H1 (cell line): ENCODE measurements around the gene KRT27. TPM values are rescaled to one million over a fixed set of nuclear protein-coding genes. Genes with fewer than 3 reads are reported as not detected.

ENCODE experiments used
- CTCF ChIA-PET: fragments of 300-600 bp; sonication (Branson Sonifier 250); formaldehyde crosslinking; loops from one replicate; lab custom pipeline; 2021; ENCODE audit not compliant: partially characterized antibody; lab: Charles Lee
- POLR2A ChIA-PET: fragments of 300-600 bp; sonication (Branson Sonifier 250); formaldehyde crosslinking; loops from one replicate; lab custom pipeline; 2021; ENCODE audit warnings: inconsistent platforms; ENCODE audit not compliant: partially characterized antibody; lab: Charles Lee
- DNase-seq, 2 experiments: peaks; one replicate each; pipeline versions ENCODE4 v3.0.0 to v3.0.0-alpha.2; 2010 to 2022; ENCODE audit warnings: low spot score in 2 of 2, low read depth in 1 of 2, mixed read lengths in 1 of 2
- FAIRE-seq: peaks from 2 replicates; lab custom pipeline; 2011; peaks lifted over from hg19 to GRCh38; lab: Jason Lieb, UNC
- H2AFZ ChIP-seq: 2 replicates; pipeline ENCODE4 v1.8.1; 2012; ENCODE audit warnings: low read length, inconsistent platforms
- H2AK5ac ChIP-seq: 2 replicates; pipeline ENCODE4 v1.6.1; 2013; ENCODE audit warnings: low read depth, low read length
- H2BK120ac ChIP-seq: replicated peaks from 2 replicates; pipeline ENCODE3; 2013; ENCODE audit warnings: low read depth, low read length, inconsistent platforms
- H2BK12ac ChIP-seq: 2 replicates; pipeline ENCODE4 v1.6.1; 2013; ENCODE audit warnings: low read depth, low read length
- H2BK15ac ChIP-seq: 2 replicates; pipeline ENCODE4 v1.6.1; 2013; ENCODE audit warnings: low read length
- H2BK20ac ChIP-seq: 2 replicates; pipeline ENCODE4 v1.6.1; 2013; ENCODE audit warnings: low read length
- H2BK5ac ChIP-seq: 2 replicates; pipeline ENCODE4 v1.6.1; 2013; ENCODE audit warnings: low read depth, low read length
- H3K14ac ChIP-seq: 2 replicates; pipeline ENCODE4 v1.6.1; 2013; ENCODE audit warnings: inconsistent platforms; ENCODE audit not compliant: insufficient read length
- H3K18ac ChIP-seq: 2 replicates; pipeline ENCODE4 v1.6.1; 2013; ENCODE audit warnings: low read length; ENCODE audit errors: extremely low read depth
- H3K23ac ChIP-seq: 2 replicates; pipeline ENCODE4 v1.6.1; 2013; ENCODE audit warnings: inconsistent platforms; ENCODE audit not compliant: insufficient read length
- H3K23me2 ChIP-seq: 2 replicates; pipeline ENCODE4 v1.6.1; 2013; ENCODE audit warnings: low read depth, low read length
- H3K27ac ChIP-seq: 2 replicates; pipeline ENCODE4 v1.6.1; 2011; ENCODE audit warnings: low read depth, low read length, inconsistent platforms
- H3K27me3 ChIP-seq, 4 experiments: replicated peaks in 1 of 4; 1 replicate in 1 of 4; 2 replicates in 3 of 4; pipeline versions ENCODE4 v1.6.1 to v1.8.1; 2011 to 2013; ENCODE audit warnings: low read length in 3 of 4, mild to moderate bottlenecking in 3 of 4, inconsistent platforms in 2 of 4, mixed read lengths in 2 of 4, moderate library complexity in 1 of 4; ENCODE audit not compliant: control insufficient read depth in 3 of 4, insufficient read depth in 3 of 4; ENCODE audit errors: extremely low read depth in 1 of 4
- H3K36me3 ChIP-seq, 4 experiments: 2 replicates each; pipeline versions ENCODE4 v1.6.1 to v1.8.1; 2011 to 2013; ENCODE audit warnings: mild to moderate bottlenecking in 4 of 4, low read length in 3 of 4, moderate library complexity in 2 of 4, control low read depth in 1 of 4, inconsistent platforms in 1 of 4; ENCODE audit not compliant: insufficient read depth in 4 of 4, control insufficient read depth in 2 of 4
- H3K4ac ChIP-seq: replicated peaks from 2 replicates; pipeline ENCODE3; 2013; ENCODE audit warnings: low read length, low read depth, mixed read lengths, inconsistent platforms; ENCODE audit not compliant: insufficient read length
- H3K4me1 ChIP-seq, 4 experiments: replicated peaks in 1 of 4; 1 replicate in 1 of 4; 2 replicates in 3 of 4; pipeline versions ENCODE4 v1.6.1 to v1.8.1; 2011 to 2013; ENCODE audit warnings: low read length in 3 of 4, inconsistent platforms in 2 of 4, mixed read lengths in 1 of 4; ENCODE audit not compliant: insufficient read depth in 4 of 4, control insufficient read depth in 3 of 4
- H3K4me2 ChIP-seq, 2 experiments: 2 replicates each; pipeline versions ENCODE4 v1.6.1 to v1.8.1; 2011 to 2013; ENCODE audit warnings: low read depth in 2 of 2, low read length in 2 of 2, control low read depth in 1 of 2, inconsistent platforms in 1 of 2, mild to moderate bottlenecking in 1 of 2; ENCODE audit not compliant: insufficient read depth in 1 of 2
- H3K4me3 ChIP-seq, 4 experiments: fragments of 200-600, 300-600 bp in 1 of 4; sonication (generic), shearing (Covaris generic), sonication (Bioruptor Twin) in 1 of 4; 2 replicates each; pipeline versions ENCODE4 v1.5.1 to v1.8.1; 2011 to 2016; ENCODE audit warnings: low read length in 4 of 4, low read depth in 3 of 4, control low read depth in 2 of 4, inconsistent platforms in 2 of 4, mild to moderate bottlenecking in 2 of 4, mixed read lengths in 1 of 4, moderate library complexity in 1 of 4; ENCODE audit not compliant: insufficient read depth in 2 of 4; ENCODE audit errors: extremely low read depth in 1 of 4
- H3K56ac ChIP-seq: replicated peaks from 2 replicates; pipeline ENCODE3; 2013; ENCODE audit warnings: low read depth, mild to moderate bottlenecking, mixed read lengths, low read length, inconsistent platforms; ENCODE audit not compliant: insufficient read length
- H3K79me1 ChIP-seq: 2 replicates; pipeline ENCODE4 v1.6.1; 2013; ENCODE audit warnings: low read depth, low read length, control low read depth
- H3K79me2 ChIP-seq, 2 experiments: 2 replicates each; pipeline versions ENCODE4 v1.6.1 to v1.8.1; 2012 to 2013; ENCODE audit warnings: low read length in 2 of 2, mild to moderate bottlenecking in 2 of 2, inconsistent platforms in 1 of 2; ENCODE audit not compliant: insufficient read depth in 2 of 2, control insufficient read depth in 1 of 2
- H3K9ac ChIP-seq, 4 experiments: replicated peaks in 1 of 4; 1 replicate in 1 of 4; 2 replicates in 3 of 4; pipeline versions ENCODE4 v1.6.1 to v1.8.1; 2011 to 2013; ENCODE audit warnings: low read depth in 3 of 4, low read length in 3 of 4, control low read depth in 2 of 4, mild to moderate bottlenecking in 2 of 4, moderate library complexity in 2 of 4, inconsistent platforms in 1 of 4; ENCODE audit errors: extremely low read depth in 1 of 4
- H3K9me3 ChIP-seq, 2 experiments: 2 replicates each; pipeline versions ENCODE4 v1.6.1 to v1.8.1; 2012 to 2013; ENCODE audit warnings: mild to moderate bottlenecking in 2 of 2, moderate library complexity in 2 of 2, control low read depth in 1 of 2, inconsistent platforms in 1 of 2, low read depth in 1 of 2, low read length in 1 of 2, mixed read lengths in 1 of 2; ENCODE audit not compliant: insufficient read depth in 2 of 2
- H4K20me1 ChIP-seq, 2 experiments: replicated peaks in 1 of 2; 2 replicates each; pipeline versions ENCODE3 to v1.8.1; 2011 to 2013; ENCODE audit warnings: inconsistent platforms in 2 of 2, low read length in 2 of 2, mild to moderate bottlenecking in 1 of 2; ENCODE audit not compliant: insufficient read depth in 2 of 2, control insufficient read depth in 1 of 2
- H4K5ac ChIP-seq: 2 replicates; pipeline ENCODE4 v1.6.1; 2013; ENCODE audit warnings: low read length, low read depth, mixed read lengths, inconsistent platforms; ENCODE audit not compliant: insufficient read length
- H4K8ac ChIP-seq: 2 replicates; pipeline ENCODE4 v1.8.0; 2013; ENCODE audit warnings: mild to moderate bottlenecking, moderate library complexity, low read length, inconsistent platforms; ENCODE audit not compliant: insufficient read depth; ENCODE audit errors: extremely low read depth
- H4K91ac ChIP-seq: replicated peaks from 2 replicates; pipeline ENCODE3; 2013; ENCODE audit warnings: low read length, mixed read lengths, inconsistent platforms; ENCODE audit not compliant: insufficient read length
- ATF3 ChIP-seq: IDR thresholded peaks from 2 replicates; pipeline ENCODE4 v1.6.1; 2011; ENCODE audit warnings: low read depth, mild to moderate bottlenecking, low read length; ENCODE audit not compliant: insufficient read depth
- CHD1 ChIP-seq: IDR thresholded peaks from 2 replicates; pipeline ENCODE4 v1.6.1; 2012; ENCODE audit warnings: low read depth, low read length, improper control_type of control experiment
- E2F6 ChIP-seq: IDR thresholded peaks from 2 replicates; pipeline ENCODE4 v1.6.1; 2012; ENCODE audit warnings: inconsistent platforms
- EP300 ChIP-seq, 2 experiments: IDR thresholded peaks; 1 replicate in 1 of 2; 2 replicates in 1 of 2; pipeline ENCODE4 v1.6.1; 2011 to 2012; ENCODE audit warnings: low read depth in 2 of 2, low read length in 2 of 2, mild to moderate bottlenecking in 2 of 2, borderline replicate concordance in 1 of 2, inconsistent platforms in 1 of 2, moderate library complexity in 1 of 2
- FOSL1 ChIP-seq: IDR thresholded peaks from 2 replicates; pipeline ENCODE4 v1.6.1; 2011; ENCODE audit warnings: mild to moderate bottlenecking, low read depth, low read length, moderate library complexity; ENCODE audit not compliant: insufficient read depth
- GABPA ChIP-seq: IDR thresholded peaks from 2 replicates; pipeline ENCODE4 v1.6.1; 2011; ENCODE audit warnings: mild to moderate bottlenecking, low read length, moderate library complexity, borderline replicate concordance; ENCODE audit not compliant: insufficient read depth
- HDAC6 ChIP-seq: IDR thresholded peaks from one replicate; pipeline ENCODE4 v1.7.1; 2012; ENCODE audit warnings: low read depth, mild to moderate bottlenecking, inconsistent platforms, low read length, moderate library complexity
- NRF1 ChIP-seq: IDR thresholded peaks from 2 replicates; pipeline ENCODE4 v1.6.1; 2011; ENCODE audit warnings: mild to moderate bottlenecking, low read depth, low read length, improper control_type of control experiment
- SUZ12 ChIP-seq: fragments of 200-600 bp; sonication (generic); IDR thresholded peaks from 2 replicates; pipeline ENCODE4 v1.6.1; 2012; ENCODE audit warnings: mild to moderate bottlenecking, inconsistent platforms, low read length, moderate library complexity, mixed read lengths
- TAF1 ChIP-seq: IDR thresholded peaks from 2 replicates; pipeline ENCODE4 v1.6.1; 2011; ENCODE audit warnings: mild to moderate bottlenecking, low read depth, low read length
- TAF7 ChIP-seq: optimal IDR thresholded peaks from 2 replicates; pipeline ENCODE3; 2011; ENCODE audit warnings: low read depth, mild to moderate bottlenecking, inconsistent platforms, low read length, moderate library complexity, borderline replicate concordance
- YY1 ChIP-seq: IDR thresholded peaks from 2 replicates; pipeline ENCODE4 v1.6.1; 2011; ENCODE audit warnings: low read depth, mild to moderate bottlenecking, low read length
- ZNF274 ChIP-seq: IDR thresholded peaks from 2 replicates; pipeline ENCODE4 v1.7.0; 2012; ENCODE audit warnings: low read length, borderline replicate concordance; ENCODE audit errors: extremely low read depth
- WGBS, 2 experiments: shearing (Covaris generic) in 1 of 2; methylation state at CpG; one replicate each; pipeline versions ENCODE4 v1.1.6 to v1.1.7; 2013 to 2015; ENCODE audit warnings: low lambda C conversion rate in 2 of 2, mixed read lengths in 2 of 2, inconsistent platforms in 1 of 2, low coverage in 1 of 2, missing lambda C conversion rate in 1 of 2; ENCODE audit not compliant: insufficient replicate concordance in 2 of 2, insufficient coverage in 1 of 2, insufficient read length in 1 of 2; ENCODE audit errors: extremely low coverage in 1 of 2, missing lambda C conversion rate in 1 of 2; 5-methylcytosine and 5-hydroxymethylcytosine counted together
- polyA plus RNA-seq, 7 experiments: library from polyadenylated mRNA; depleted of rRNA in 3 of 7; stranded (reverse) in 5 of 7; unstranded in 2 of 7; fragments of >200 nt in 5 of 7; fragments of 200-250 nt in 2 of 7; gene quantifications; 1 replicate in 5 of 7; 2 replicates in 1 of 7; 4 replicates in 1 of 7; pipeline versions ENCODE4 v1.2.1 to v1.2.3, GENCODE V29; 2011 to 2013; ENCODE audit warnings: missing spikeins in 2 of 7, mixed read lengths in 2 of 7
- total RNA-seq: library from RNA; stranded (reverse); fragmentation: NEBNext Ultra II Directional; extraction: Animal tissue kit (Norgen Biotek cat#: 25700); gene quantifications from 2 replicates; pipeline ENCODE4 v1.2.1, GENCODE V29; 2021

The KRT27 gene
- total and polyA plus RNA-seq, 2 of the 8 experiments (the other 6 are each of a cell fraction or from before 2014, with no cell fraction given): not detected

- no peak overlapping the region for H3K4ac ChIP-seq
- H2BK20ac ChIP-seq: no peak overlapping the region
- H2AK5ac ChIP-seq: no peak overlapping the region
- no peak for FAIRE-seq
- no peaks in the 10 kb centered on the region for H3K9me3 ChIP-seq
- no peak overlapping the region for H4K5ac ChIP-seq
- H2AFZ ChIP-seq: no peak overlapping the region
- no peak overlapping the region for H3K56ac ChIP-seq
- no peaks in the 10 kb centered on the region; a peak in 1 of 7 replicates for H3K4me1 ChIP-seq
- H4K91ac ChIP-seq: no peak overlapping the region
- H3K36me3 ChIP-seq: peaks cover 0 to 5% (median 4%) of the 10 kb centered on the region in 4 experiments; a peak in 2 of 8 replicates
- H4K20me1 ChIP-seq: no peaks in the 10 kb centered on the region
- no peaks in the 10 kb centered on the region for H3K27me3 ChIP-seq
- no peak for DNase-seq
- H3K79me1 ChIP-seq: no peaks in the 10 kb centered on the region
- no peak overlapping the region for H2BK15ac ChIP-seq
- H4K8ac ChIP-seq: no peak overlapping the region
- no peak overlapping the region for H2BK5ac ChIP-seq
- CTCF ChIA-PET: interaction anchor here (1.1 kb wide), 1 partner anchor 201 kb away, joined by 3 read pairs; no protein-coding TSS in a partner anchor
- TF ChIP-seq FOSL1 (no peak), HDAC6 (no peak), YY1 (no peak), GABPA (no peak), ATF3 (no peak), SUZ12 (no peak), NRF1 (no peak), TAF1 (no peak), ZNF274 (no peak), E2F6 (no peak), CHD1 (no peak), EP300 (IDR thresholded peaks at IDR 0.05; ENCODE audit: borderline replicate concordance in 1 of 2, low read depth in 2 of 2, low read length in 2 of 2) (no peak), TAF7 (no peak)
- no peaks in the 10 kb centered on the region for H3K23me2 ChIP-seq
- H2BK12ac ChIP-seq: no peak overlapping the region
- no peak overlapping the region for H3K4me2 ChIP-seq
- no peak overlapping the region for H3K27ac ChIP-seq
- H3K4me3 ChIP-seq: no peak overlapping the region
- H3K18ac ChIP-seq: no peak overlapping the region
- no peaks in the 10 kb centered on the region for H3K79me2 ChIP-seq
- no peak overlapping the region for H3K23ac ChIP-seq
- no peak overlapping the region for H3K9ac ChIP-seq
- POLR2A ChIA-PET: no interaction called here
- no peak overlapping the region for H3K14ac ChIP-seq
- WGBS, 2 experiments: 92% methylated on average over 3 of the region's 3 CpGs; no CpG with 5 or more reads in 1 of the 2 experiments
- no peak overlapping the region for H2BK120ac ChIP-seq
Observed at GRCh38 chr17:40816569-40816968, 34.2 kb upstream of the KRT27 start.
